NCI-H526 (cell line): ENCODE results near the gene TOMM6.
A peak's percentile ranks its signal among the peaks of the same experiment; 100 is the strongest.

Experiments used
- DNase-seq, 2 experiments: peaks; one replicate each; lab custom pipeline; 2025; lab: John Stamatoyannopoulos, UW

TOMM6 gene

GRCh38 chr6:41787219-41787917 lies at the start of gene TOMM6:
TOMM6 (plus strand) TSS chr6:41787694; CDS start chr6:41787698, 4 bp downstream.
- DNase-seq: peak; percentile 82 to 96

GRCh38 chr6:41739041-41739440 lies 48.5 kb upstream of the TOMM6 start:
- DNase-seq: no peak

- DNase-seq: no peak
These were observed 46.9 kb upstream of the TOMM6 start for GRCh38 chr6:41740366-41741162.

- DNase-seq: peak in 1 of 2 experiments; percentile 37
These were observed 45.6 kb upstream of the TOMM6 start for GRCh38 chr6:41741625-41742490.

GRCh38 chr6:41743406-41744235 lies 43.9 kb upstream of the TOMM6 start:
- DNase-seq: no peak

GRCh38 chr6:41744236-41744787 lies 43.2 kb upstream of the TOMM6 start:
- no peak for DNase-seq

GRCh38 chr6:41746107-41746506 lies 41.4 kb upstream of the TOMM6 start:
- no peak for DNase-seq

- DNase-seq: no peak
These were observed 40.0 kb upstream of the TOMM6 start, which contains the start of gene PGC for GRCh38 chr6:41747256-41748101. PGC (minus strand) TSS chr6:41747397; CDS start chr6:41747334, 63 bp downstream.

GRCh38 chr6:41748102-41748477 lies 39.4 kb upstream of the TOMM6 start:
- no peak for DNase-seq

- DNase-seq: no peak
These were observed 39.0 kb upstream of the TOMM6 start for GRCh38 chr6:41748542-41748941.

- no peak for DNase-seq
These were observed 37.1 kb upstream of the TOMM6 start for GRCh38 chr6:41750374-41750773.

- DNase-seq: no peak
These were observed 31.6 kb upstream of the TOMM6 start for GRCh38 chr6:41755895-41756294.

- DNase-seq: no peak
These were observed 31.1 kb upstream of the TOMM6 start for GRCh38 chr6:41756354-41756753.

GRCh38 chr6:41757271-41757670 lies 30.2 kb upstream of the TOMM6 start:
- DNase-seq: no peak

GRCh38 chr6:41757931-41758640 lies 29.4 kb upstream of the TOMM6 start:
- no peak for DNase-seq

GRCh38 chr6:41758641-41759035 lies 28.9 kb upstream of the TOMM6 start:
- no peak for DNase-seq

- DNase-seq: no peak
These were observed 28.2 kb upstream of the TOMM6 start for GRCh38 chr6:41759106-41759904.

- DNase-seq: no peak
These were observed 27.5 kb upstream of the TOMM6 start for GRCh38 chr6:41759905-41760579.
